SK-N-SH treated with all-trans-retinoic acid at 6 μM for 48 hours (cell line): Measurements from ENCODE around the gene CLDN16.

ENCODE experiments used
- ESRRG ChIP-seq: fragments of 250-450 bp; sonication (Bioruptor Pico); IDR thresholded peaks from 2 replicates; pipeline ENCODE4 v1.6.1; 2021; ENCODE audit warnings: mild to moderate bottlenecking
- OSR1 ChIP-seq: fragments of 250-450 bp; sonication (Bioruptor Pico); IDR thresholded peaks from 2 replicates; pipeline ENCODE4 v1.8.0; 2022; ENCODE audit warnings: moderate library complexity, mild to moderate bottlenecking, inconsistent platforms
- RARB ChIP-seq: fragments of 250-450 bp; sonication (Bioruptor Pico); IDR thresholded peaks from 2 replicates; pipeline ENCODE4 v1.8.0; 2021; ENCODE audit warnings: mild to moderate bottlenecking, moderate library complexity
- TCF4 ChIP-seq: fragments of 250-450 bp; sonication (Bioruptor Pico); IDR thresholded peaks from 2 replicates; pipeline ENCODE4 v1.8.0; 2021; ENCODE audit warnings: mild to moderate bottlenecking, moderate library complexity, borderline replicate concordance
- TSHZ2 ChIP-seq: fragments of 250-450 bp; sonication (Bioruptor Pico); IDR thresholded peaks from 2 replicates; pipeline ENCODE4 v1.5.0; 2020; ENCODE audit warnings: mild to moderate bottlenecking, moderate library complexity
- ZC3H10 ChIP-seq: fragments of 250-450 bp; sonication (Bioruptor Pico); IDR thresholded peaks from 2 replicates; pipeline ENCODE4 v1.5.1; 2021; ENCODE audit warnings: mild to moderate bottlenecking, moderate library complexity
- ZFP30 ChIP-seq: fragments of 450-650 bp; formaldehyde crosslinking; IDR thresholded peaks from 2 replicates; pipeline ENCODE4 v1.5.0; 2022; ENCODE audit warnings: mild to moderate bottlenecking, moderate library complexity
- ZNF565 ChIP-seq: fragments of 450-650 bp; formaldehyde crosslinking; conservative IDR thresholded peaks from 2 replicates; pipeline ENCODE4 v1.5.0; 2020; ENCODE audit warnings: low read depth, mild to moderate bottlenecking, moderate library complexity

- no peak for TF ChIP-seq TSHZ2 (CRISPR knock-in tag)
- TF ChIP-seq ZNF565 = no peak
- no peak for TF ChIP-seq ZFP30 (CRISPR knock-in tag)
- no peak for TF ChIP-seq ZC3H10
- no peak for TF ChIP-seq OSR1 (CRISPR knock-in tag)
- no peak for TF ChIP-seq ESRRG (CRISPR knock-in tag)
- TF ChIP-seq RARB (CRISPR knock-in tag) = no peak
- TF ChIP-seq TCF4 (CRISPR knock-in tag) = no peak
These were observed 25.7 kb upstream of the CLDN16 start for GRCh38 chr3:190362258-190362657.
